ENCODE data around the gene ARMC7. TPM values are rescaled to one million over a fixed set of nuclear protein-coding genes. Genes with fewer than 3 reads are reported as not detected.

ARMC7 gene
- total RNA-seq, 1 experiment from 2014 or later, result 22.8 TPM

DNA sequence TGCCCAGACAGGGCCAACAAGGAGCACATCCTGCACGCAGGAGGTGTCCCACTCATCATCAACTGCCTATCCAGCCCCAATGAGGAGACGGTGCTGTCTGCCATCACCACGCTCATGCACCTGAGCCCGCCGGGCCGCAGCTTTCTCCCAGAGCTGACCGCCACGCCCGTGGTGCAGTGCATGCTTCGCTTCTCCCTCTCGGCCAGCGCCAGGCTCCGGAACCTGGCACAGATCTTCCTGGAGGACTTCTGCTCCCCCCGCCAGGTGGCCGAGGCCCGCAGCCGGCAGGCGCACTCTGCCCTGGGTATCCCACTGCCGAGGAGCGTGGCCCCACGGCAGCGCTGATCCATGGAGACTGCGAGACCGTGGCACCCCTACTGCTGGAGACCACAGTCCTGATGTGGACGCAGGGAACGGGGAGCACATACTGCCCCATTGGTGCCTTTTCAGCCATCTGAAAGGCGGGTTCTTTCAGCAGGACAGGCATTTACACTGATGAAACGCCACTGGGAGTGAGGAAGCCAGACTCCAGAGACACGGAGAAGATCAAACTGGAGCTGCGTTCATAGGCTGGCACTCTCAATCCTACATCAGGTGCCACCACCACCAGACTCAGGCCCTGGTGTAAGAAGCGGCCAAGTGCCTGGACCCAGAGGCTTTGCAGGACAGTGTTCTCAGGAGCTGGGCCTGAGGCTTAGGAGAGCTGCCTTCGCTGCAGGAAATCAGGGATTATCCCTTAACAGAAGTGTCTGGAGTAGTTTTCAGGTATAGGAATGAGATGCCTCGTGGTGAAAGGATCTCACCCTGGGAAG is 19.1 kb downstream of the ARMC7 start:
- H3K79me2 ChIP-seq (ENCODE audit: insufficient read depth, low read length), result no peaks in the 10 kb centered on the region
- no peak overlapping the region for H3K14ac ChIP-seq (ENCODE audit: insufficient read depth, low read length)
- no peak overlapping the region for H3K23ac ChIP-seq (ENCODE audit: insufficient read length, low read depth, low read length)
- H3K56ac ChIP-seq (ENCODE audit: insufficient read length, low read depth, low read length), result no peak overlapping the region
- peaks cover 6 to 20% (median 17%) of the 10 kb centered on the region in 3 experiments for H3K36me3 Mint-ChIP-seq (ENCODE audit: insufficient read depth in 1 of 3, low read depth in 3 of 3)
- H3K79me1 ChIP-seq (ENCODE audit: insufficient read depth, low read depth, low read length, poor library complexity, severe bottlenecking), result no peaks in the 10 kb centered on the region
- H2AK5ac ChIP-seq (ENCODE audit: insufficient read length, low read length), result no peak overlapping the region
- H4K91ac ChIP-seq (ENCODE audit: insufficient read length, low read depth, low read length), result no peak overlapping the region
- DNase-seq, result peak; percentile 42
- H2BK20ac ChIP-seq (ENCODE audit: low read depth, low read length, poor library complexity, severe bottlenecking), result no peak overlapping the region
- H3K9me3 ChIP-seq (ENCODE audit: control insufficient read depth, low read depth, low read length), result no peaks in the 10 kb centered on the region
- H3K27me3 ChIP-seq (ENCODE audit: insufficient read depth, low read length), result no peaks in the 10 kb centered on the region
- no peak overlapping the region for H3T11ph ChIP-seq (ENCODE audit: low read length)
- peak overlapping the region; percentile 4 for H4K8ac ChIP-seq (replicated peaks; ENCODE audit: insufficient read length, low read depth, low read length)
- no peak overlapping the region for H3K18ac ChIP-seq (ENCODE audit: insufficient read length, low read depth, low read length)
- TF ChIP-seq, protein P1, sequence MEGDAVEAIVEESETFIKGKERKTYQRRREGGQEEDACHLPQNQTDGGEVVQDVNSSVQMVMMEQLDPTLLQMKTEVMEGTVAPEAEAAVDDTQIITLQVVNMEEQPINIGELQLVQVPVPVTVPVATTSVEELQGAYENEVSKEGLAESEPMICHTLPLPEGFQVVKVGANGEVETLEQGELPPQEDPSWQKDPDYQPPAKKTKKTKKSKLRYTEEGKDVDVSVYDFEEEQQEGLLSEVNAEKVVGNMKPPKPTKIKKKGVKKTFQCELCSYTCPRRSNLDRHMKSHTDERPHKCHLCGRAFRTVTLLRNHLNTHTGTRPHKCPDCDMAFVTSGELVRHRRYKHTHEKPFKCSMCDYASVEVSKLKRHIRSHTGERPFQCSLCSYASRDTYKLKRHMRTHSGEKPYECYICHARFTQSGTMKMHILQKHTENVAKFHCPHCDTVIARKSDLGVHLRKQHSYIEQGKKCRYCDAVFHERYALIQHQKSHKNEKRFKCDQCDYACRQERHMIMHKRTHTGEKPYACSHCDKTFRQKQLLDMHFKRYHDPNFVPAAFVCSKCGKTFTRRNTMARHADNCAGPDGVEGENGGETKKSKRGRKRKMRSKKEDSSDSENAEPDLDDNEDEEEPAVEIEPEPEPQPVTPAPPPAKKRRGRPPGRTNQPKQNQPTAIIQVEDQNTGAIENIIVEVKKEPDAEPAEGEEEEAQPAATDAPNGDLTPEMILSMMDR (conservative IDR thresholded peaks at IDR 0.05), result no peak
- peaks cover 4% of the 10 kb centered on the region for H4K20me1 ChIP-seq (ENCODE audit: control insufficient read depth, insufficient read depth, insufficient read length)
- no peaks in the 10 kb centered on the region for H3K4me1 ChIP-seq (ENCODE audit: insufficient read depth, low read length)
- H2BK120ac ChIP-seq (ENCODE audit: low read depth, low read length, poor library complexity, severe bottlenecking), result no peak overlapping the region
- H3K4me2 ChIP-seq (ENCODE audit: insufficient read depth, insufficient read length, low read length), result no peak overlapping the region
- H2AFZ ChIP-seq (ENCODE audit: low read length), result no peak overlapping the region
- peak overlapping the region in 1 of 2 experiments; percentile 64; a peak in 2 of 5 replicates for H3K4me3 Mint-ChIP-seq
- no peak overlapping the region for H2BK12ac ChIP-seq (ENCODE audit: insufficient read length, low read depth, low read length)
- no peak overlapping the region for H3K9ac ChIP-seq (ENCODE audit: extremely low read depth, insufficient read length, low read length)
- WGBS (ENCODE audit: extremely low coverage, insufficient read length, low lambda C conversion rate), result no CpG with 5 or more reads among the region's 33 CpGs
- no peak overlapping the region for H4K5ac ChIP-seq (ENCODE audit: insufficient read length, low read depth, low read length)
- no peak overlapping the region for H2BK15ac ChIP-seq (ENCODE audit: low read depth, low read length)
- no peak overlapping the region for H2BK5ac ChIP-seq (ENCODE audit: insufficient read length, low read length)
- H3K4ac ChIP-seq (ENCODE audit: low read depth, low read length), result no peak overlapping the region
- no peaks in the 10 kb centered on the region for H3K9me3 Mint-ChIP-seq
- no peak overlapping the region for H3K27ac ChIP-seq (ENCODE audit: insufficient read length, low read depth, low read length)
- peak overlapping the region in 1 of 3 experiments; percentile 82; a peak in 1 of 7 replicates for H3K27ac Mint-ChIP-seq
- H3K27me3 Mint-ChIP-seq (ENCODE audit: low read depth), result no peaks in the 10 kb centered on the region; the same call in 1 of the 2 replicates
- H3K23me2 ChIP-seq (ENCODE audit: insufficient read length, low read depth, low read length, poor library complexity, severe bottlenecking), result peaks cover 8% of the 10 kb centered on the region
- peaks cover 12 to 17% of the 10 kb centered on the region in 2 experiments for H3K4me1 Mint-ChIP-seq
